Ovary (tissue), 3 donors: ENCODE measurements around the gene SEBOX.

Source experiments
- CTCF ChIP-seq, 3 donors: fragments of 450-650 bp in 2 of 3; fragments of 200-600 bp in 1 of 3; IDR thresholded peaks; one replicate each; pipeline versions ENCODE4 v1.5.1 to v1.8.0; 2016 to 2022; ENCODE audit warnings: antibody characterized with exemption in 3 of 3, mild to moderate bottlenecking in 1 of 3
- EP300 ChIP-seq: sonication (generic); formaldehyde crosslinking; IDR thresholded peaks from one replicate; pipeline ENCODE4 v1.6.1; 2017; ENCODE audit warnings: antibody characterized with exemption
- POLR2A ChIP-seq: fragments of 450-650 bp; IDR thresholded peaks from one replicate; pipeline ENCODE4 v1.6.1; 2017; ENCODE audit warnings: antibody characterized with exemption, mild to moderate bottlenecking, moderate library complexity
- donor health status: DM: no; HTN: no; CAD: no.

DNA sequence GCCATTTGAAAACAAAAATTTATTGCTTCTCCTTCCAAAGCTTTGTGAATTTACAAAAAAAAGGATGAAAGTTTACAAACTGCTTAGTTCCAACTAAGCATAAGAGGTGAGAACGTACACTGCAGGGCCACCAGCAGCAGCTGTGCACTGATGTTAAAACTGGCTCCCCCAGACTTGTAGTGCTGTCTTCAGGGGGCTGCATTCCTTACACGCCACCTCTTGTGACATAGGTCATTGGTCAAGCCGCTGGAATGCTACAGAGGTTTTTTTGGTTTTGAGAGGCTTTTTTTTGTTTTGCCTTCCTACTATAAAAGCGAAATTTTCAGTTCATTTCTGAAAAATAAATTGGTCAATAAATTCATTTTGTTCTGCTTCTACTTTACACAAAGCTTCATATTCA is 36.7 kb downstream of the SEBOX start:
- TF ChIP-seq POLR2A (no peak), EP300 (no peak), CTCF (IDR thresholded peaks at IDR 0.05) (no peak)
